GM21515 (cell line): ENCODE measurements around the gene NUP98.
"Not testable (repeated sequence)": the region's sequence is repeated elsewhere in the genome, so short reads cannot be mapped to it uniquely, and the experiment has no call there.

Source experiments
- ATAC-seq: cut with Tn5 transposase; IDR thresholded peaks from one replicate; pipeline ENCODE4 v1.9.1; 2021; ENCODE audit not compliant: unreplicated experiment

NUP98 gene

GRCh38 chr11:3802011-3802790 is 4.8 kb upstream of the NUP98 start:
- no peak for ATAC-seq

DNA sequence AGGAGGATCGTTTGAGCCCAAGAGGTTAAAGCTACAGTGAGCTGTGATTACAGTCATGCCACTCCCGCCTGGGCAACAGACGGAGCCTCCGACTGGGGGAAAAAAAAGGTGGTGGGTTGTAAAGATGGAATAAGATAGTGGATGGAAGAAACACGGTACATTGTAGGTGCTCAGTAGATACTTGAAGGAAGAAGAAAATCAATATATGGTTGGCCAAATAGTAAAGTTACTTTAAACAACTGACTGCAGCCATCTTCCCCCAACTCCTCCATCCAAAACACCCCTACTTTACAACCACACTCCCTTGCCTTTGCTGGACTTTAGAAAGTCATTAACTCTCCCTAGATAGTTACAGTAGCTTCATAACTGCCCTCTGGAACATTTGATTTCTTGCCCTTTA is 2.5 kb upstream of the NUP98 start:
- ATAC-seq, result no peak

DNA sequence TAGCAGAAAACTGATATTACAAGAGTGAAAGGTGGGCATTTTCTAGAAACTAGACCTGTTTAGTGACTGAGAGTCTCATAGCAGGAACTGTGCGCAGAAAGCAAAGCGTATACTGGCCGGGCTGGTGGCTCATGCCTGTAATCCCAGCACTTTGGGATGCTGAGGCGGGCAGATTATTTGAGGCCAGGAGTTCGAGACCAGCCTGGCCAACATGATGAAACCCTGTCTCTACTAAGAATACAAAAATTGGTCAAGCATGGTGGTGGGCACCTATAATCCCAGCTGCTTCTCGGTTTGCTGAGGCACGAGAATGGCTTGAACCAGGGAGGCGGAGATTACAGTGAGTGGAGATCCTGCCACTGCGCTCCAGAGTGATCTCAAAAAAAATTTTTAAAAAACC is 1.8 kb upstream of the NUP98 start:
- ATAC-seq, result no peak

GRCh38 chr11:3796801-3797328 is 489 bp downstream of the NUP98 start:
- ATAC-seq, result peak; percentile 27

GRCh38 chr11:3796346-3796745 is 1.0 kb downstream of the NUP98 start:
- ATAC-seq, result no peak

- no peak for ATAC-seq
Observed at GRCh38 chr11:3796002-3796311, 1.4 kb downstream of the NUP98 start.

DNA sequence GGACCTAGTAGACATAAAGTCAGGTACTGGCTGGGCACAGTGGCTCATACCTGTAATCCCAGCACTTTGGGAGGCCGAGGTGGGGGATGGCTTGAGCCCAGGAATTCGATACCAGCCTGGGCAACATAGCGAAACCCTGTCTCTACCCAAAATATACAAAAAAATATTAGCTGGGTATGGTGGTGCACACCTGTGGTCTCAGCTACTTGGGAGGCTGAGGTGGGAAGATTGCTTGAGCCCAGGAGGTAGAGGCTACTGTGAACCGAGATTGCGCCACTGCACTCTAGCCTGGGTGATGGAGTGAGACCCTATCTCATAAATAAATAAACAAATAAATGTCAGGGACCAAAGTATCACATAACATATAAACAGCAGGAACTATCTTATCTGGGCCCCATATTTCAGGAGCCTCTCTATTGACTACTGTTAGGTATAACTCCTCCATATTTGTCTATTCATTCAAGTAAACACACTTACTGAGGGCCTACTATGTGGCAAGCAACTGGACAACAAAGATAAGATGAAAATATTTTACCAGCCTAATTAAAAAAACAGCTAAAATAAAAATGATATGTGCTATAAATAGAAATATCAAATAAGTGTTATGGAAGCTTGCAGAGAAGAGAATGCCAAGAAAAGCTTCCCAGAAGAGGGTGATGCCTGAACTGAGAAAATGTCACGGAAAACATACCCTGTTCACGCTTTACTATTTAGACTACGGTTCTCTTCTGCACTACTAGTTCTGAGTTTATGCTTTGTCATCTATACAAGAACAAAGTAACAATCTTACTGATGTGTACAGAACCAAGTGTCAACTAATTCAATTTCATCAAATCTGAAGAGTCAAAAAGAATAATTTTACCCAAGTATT is 2.0 kb downstream of the NUP98 start:
- ATAC-seq, result no peak

GRCh38 chr11:3794387-3794786 is 3.0 kb downstream of the NUP98 start:
- ATAC-seq, result not testable (repeated sequence)

- no peak for ATAC-seq
Observed at GRCh38 chr11:3786781-3787428, 10.4 kb downstream of the NUP98 start.

GRCh38 chr11:3783611-3784010 is 13.7 kb downstream of the NUP98 start:
- ATAC-seq, result no peak

DNA sequence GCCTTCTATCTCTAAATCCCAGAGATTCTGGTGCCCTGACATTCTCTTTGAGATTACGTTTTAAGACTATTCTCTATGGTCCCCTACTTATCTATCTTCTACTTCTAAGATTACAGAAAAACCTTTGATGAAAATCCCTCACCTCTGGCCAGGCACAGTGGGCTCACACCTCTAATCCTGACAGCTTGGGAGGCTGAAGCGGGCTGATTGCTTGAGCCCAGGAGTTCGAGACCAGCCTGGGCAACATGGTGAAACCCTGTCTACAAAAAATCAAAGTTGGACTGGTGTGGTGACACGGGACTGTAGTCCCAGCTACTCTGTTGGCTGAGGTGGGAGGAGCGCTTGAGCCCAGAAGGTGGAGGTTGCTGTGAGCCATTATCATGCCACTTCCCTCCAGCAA is 14.4 kb downstream of the NUP98 start:
- ATAC-seq, result no peak

DNA sequence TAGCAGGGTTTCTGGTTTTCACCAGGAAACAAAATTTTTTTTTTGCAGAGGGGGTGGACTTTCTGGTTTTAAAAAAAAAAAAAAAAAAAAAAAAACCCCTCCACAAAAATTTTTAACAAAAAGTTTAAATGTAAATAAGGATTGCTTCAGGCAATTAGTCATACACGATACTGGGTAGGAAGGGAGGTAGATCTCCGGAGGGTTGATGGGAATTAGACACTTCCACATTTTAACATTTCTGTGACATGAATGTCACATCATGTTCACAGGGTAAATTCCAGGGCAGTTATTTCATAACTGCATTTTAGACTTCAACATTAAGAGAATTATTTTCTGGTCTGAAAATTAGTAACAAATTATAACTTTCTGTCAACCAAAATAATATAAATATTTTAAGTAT is 15.9 kb downstream of the NUP98 start:
- no peak for ATAC-seq

- ATAC-seq, result no peak
Observed at GRCh38 chr11:3775736-3776406, 21.5 kb downstream of the NUP98 start.

- ATAC-seq, result no peak
Observed at GRCh38 chr11:3773180-3773579, 24.2 kb downstream of the NUP98 start.

- no peak for ATAC-seq
Observed at GRCh38 chr11:3767536-3767935, 29.8 kb downstream of the NUP98 start.

GRCh38 chr11:3766836-3767235 is 30.5 kb downstream of the NUP98 start:
- not testable (repeated sequence) for ATAC-seq

DNA sequence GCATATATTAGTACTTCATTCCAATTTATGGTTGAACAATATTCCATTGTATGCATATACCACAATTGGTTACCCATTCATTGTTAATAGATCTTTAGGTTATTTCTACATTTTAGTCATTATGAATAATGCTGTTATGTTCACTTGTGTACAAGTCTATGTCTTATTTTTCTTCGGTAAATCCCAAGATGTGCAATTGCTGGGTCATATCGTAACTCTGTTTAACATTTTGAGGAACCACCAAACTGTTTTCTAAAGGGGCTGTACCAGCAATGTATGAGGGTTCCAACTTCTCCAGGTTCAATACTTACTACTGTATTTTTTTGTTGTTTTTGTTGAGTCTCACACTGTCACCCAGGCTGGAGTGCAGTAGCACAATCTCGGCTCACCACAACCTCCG is 33.1 kb downstream of the NUP98 start:
- no peak for ATAC-seq

DNA sequence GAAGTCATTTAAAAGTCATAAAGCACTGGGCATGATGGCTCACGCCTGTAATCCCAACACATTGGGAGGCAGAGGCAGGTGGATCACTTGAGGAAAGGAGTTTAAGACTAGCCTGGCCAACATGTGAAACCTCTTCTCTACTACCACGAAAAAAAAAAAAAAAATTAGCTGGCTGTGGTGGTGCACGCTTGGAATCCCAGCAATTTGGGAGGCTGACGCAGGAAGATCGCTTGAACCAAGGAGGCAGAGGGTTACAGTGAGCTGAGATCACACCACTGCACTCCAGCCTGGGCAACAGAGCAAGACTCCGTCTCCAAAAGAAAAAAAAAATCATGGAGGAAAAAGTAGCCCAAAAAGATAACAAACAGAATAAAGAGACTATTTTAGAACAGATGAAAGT is 42.2 kb downstream of the NUP98 start:
- no peak for ATAC-seq

- ATAC-seq, result no peak
Observed at GRCh38 chr11:3753110-3753509, 44.2 kb downstream of the NUP98 start.

DNA sequence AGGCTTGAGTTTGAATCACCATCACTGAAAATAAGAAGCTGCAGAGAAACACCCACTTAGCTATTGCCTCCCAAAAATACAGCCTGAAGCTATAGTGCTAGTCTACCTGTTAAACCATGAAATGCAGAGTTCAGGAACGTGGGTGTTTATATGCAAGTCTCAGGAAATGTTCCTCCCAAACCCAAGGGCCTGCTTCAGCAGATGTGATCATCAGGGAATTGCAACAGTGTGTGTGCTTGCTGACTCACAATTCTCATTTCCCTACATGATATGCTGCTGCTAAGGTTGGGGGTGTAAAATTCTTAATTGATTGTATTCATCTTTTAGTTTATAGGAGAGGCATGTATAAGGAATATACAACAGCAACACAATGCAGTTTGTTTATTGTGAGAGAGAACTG is 49.6 kb downstream of the NUP98 start:
- no peak for ATAC-seq

DNA sequence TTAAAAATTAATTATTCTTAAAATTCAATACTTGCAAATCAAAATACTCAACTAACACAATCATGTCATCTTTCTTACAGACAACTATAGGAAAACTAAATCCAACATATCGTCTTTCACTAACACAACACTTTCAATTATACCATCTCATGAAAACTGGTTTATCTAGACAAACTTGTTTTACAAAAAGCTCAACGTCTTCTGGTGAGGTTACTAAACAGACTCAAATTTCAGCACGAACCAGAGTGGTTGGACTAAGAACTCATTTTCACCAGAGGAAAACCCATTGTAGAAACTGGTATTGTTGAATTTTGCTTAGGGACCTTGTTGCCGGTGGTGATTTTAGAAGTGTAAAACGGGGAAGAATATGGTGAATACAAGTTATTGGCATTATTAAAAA is 52.2 kb downstream of the NUP98 start:
- no peak for ATAC-seq
